Activated CD8-positive, alpha-beta T cell treated with anti-CD3 and anti-CD28 coated beads, Interleukin-2, amount 10 ng/mL, durations not matched to agents 7 days and 5 days (primary cell): ENCODE data around the gene CHKA. TPM values are rescaled to one million over a fixed set of nuclear protein-coding genes. Genes with fewer than 3 reads are reported as not detected.

ENCODE experiments used
- ATAC-seq: fragments of 150-1000 bp; cut with Tn5 transposase; one replicate; pipeline ENCODE4 v1.10.0; 2021; ENCODE audit warnings: moderate library complexity
- CTCF ChIA-PET: fragments of 350-600 bp; sonication (Branson Sonifier 250); formaldehyde crosslinking; loops from one replicate; lab custom pipeline; 2021; ENCODE audit warnings: antibody characterized with exemption; lab: Charles Lee
- POLR2A ChIA-PET: fragments of 350-600 bp; sonication (Branson Sonifier 250); formaldehyde crosslinking; loops from one replicate; lab custom pipeline; 2021; ENCODE audit warnings: antibody characterized with exemption; lab: Charles Lee
- DNase-seq: peaks from one replicate; pipeline ENCODE4 v3.0.0-alpha.2; 2020
- H3K27ac Mint-ChIP-seq: one replicate; pipeline ENCODE4 v1.8.0; 2021; ENCODE audit warnings: mild to moderate bottlenecking, mixed read lengths
- H3K27me3 Mint-ChIP-seq: one replicate; pipeline ENCODE4 v1.8.0; 2021; ENCODE audit warnings: low read depth, mixed read lengths
- H3K36me3 Mint-ChIP-seq: one replicate; pipeline ENCODE4 v1.8.0; 2021; ENCODE audit warnings: low read depth, mixed read lengths
- H3K4me1 Mint-ChIP-seq: one replicate; pipeline ENCODE4 v1.8.0; 2021; ENCODE audit warnings: low read depth, mixed read lengths
- H3K4me3 Mint-ChIP-seq: one replicate; pipeline ENCODE4 v1.8.0; 2021; ENCODE audit warnings: mild to moderate bottlenecking, mixed read lengths
- H3K9me3 Mint-ChIP-seq: one replicate; pipeline ENCODE4 v1.8.0; 2022; ENCODE audit warnings: mixed read lengths; ENCODE audit not compliant: insufficient read depth
- total RNA-seq, 2 experiments: library from RNA; stranded (reverse); gene quantifications; one replicate each; pipeline ENCODE4 v1.2.3, GENCODE V29; 2021

The CHKA gene
- total RNA-seq, result 10 to 100 TPM; 14.4 to 14.5 TPM

GRCh38 chr11:68121067-68121899 is at the start of gene CHKA:
CHKA (minus strand) TSS chr11:68121388; CDS start chr11:68121177, 211 bp downstream.
- POLR2A ChIA-PET, result interaction anchor here (0.5 kb wide), 1 partner anchor 15 kb away, joined by 3 read pairs; no protein-coding TSS in a partner anchor
- DNase-seq, result peak; percentile 87
- peaks cover 13% of the 10 kb centered on the region for H3K36me3 Mint-ChIP-seq
- no peaks in the 10 kb centered on the region for H3K27me3 Mint-ChIP-seq
- CTCF ChIA-PET, result no interaction called here
- H3K9me3 Mint-ChIP-seq, result no peaks in the 10 kb centered on the region
- ATAC-seq, result peak; percentile 87
- peak within 1 kb of the TSS; percentile 93 for H3K27ac Mint-ChIP-seq
- peak within 1 kb of the TSS; percentile 83 for H3K4me3 Mint-ChIP-seq
- peaks cover 35% of the 10 kb centered on the region for H3K4me1 Mint-ChIP-seq

GRCh38 chr11:68169442-68169841 is 48.3 kb upstream of the CHKA start:
- peaks cover under 1% of the 10 kb centered on the region for H3K4me1 Mint-ChIP-seq
- H3K27me3 Mint-ChIP-seq, result no peaks in the 10 kb centered on the region
- no peaks in the 10 kb centered on the region for H3K9me3 Mint-ChIP-seq

DNA sequence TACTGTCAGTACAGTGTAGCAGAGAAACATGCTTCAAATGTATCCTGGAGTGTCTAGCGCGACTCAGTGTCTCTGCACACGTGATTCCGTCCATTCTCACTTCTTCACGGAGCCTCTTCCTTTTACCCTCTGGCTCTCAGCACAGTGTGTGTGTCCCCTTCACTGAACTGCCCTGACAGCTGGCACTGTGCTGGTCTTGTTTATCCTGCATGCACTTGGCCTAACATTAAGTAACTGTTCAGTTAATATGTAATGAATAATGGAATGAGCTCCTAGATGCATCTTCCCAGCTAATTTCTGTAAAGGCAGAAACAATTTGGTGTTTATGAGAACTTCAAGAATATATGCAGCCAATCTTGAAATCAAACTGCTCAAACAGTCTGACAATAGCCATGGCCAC is 47.5 kb upstream of the CHKA start:
- CTCF ChIA-PET, result no interaction called here
- ATAC-seq, result no peak
- Mint-ChIP-seq H3K4me3 (no peak overlapping the region), H3K27ac (no peak overlapping the region), H3K9me3 (no peaks in the 10 kb centered on the region), H3K36me3 (peaks cover 30% of the 10 kb centered on the region), H3K4me1 (peaks cover 4% of the 10 kb centered on the region), H3K27me3 (no peaks in the 10 kb centered on the region)
- DNase-seq, result no peak
- POLR2A ChIA-PET, result no interaction called here

More at GRCh38 chr11:68169442-68169841, 48.3 kb upstream of the CHKA start:
- no peak overlapping the region for H3K27ac Mint-ChIP-seq
- ATAC-seq (no peak), DNase-seq (no peak)
- no peak overlapping the region for H3K4me3 Mint-ChIP-seq
- H3K36me3 Mint-ChIP-seq, result peaks cover 34% of the 10 kb centered on the region
- ChIA-PET CTCF (interaction anchor here (0.6 kb wide), 1 partner anchor 140 kb away, joined by 3 read pairs; no protein-coding TSS in a partner anchor), POLR2A (no interaction called here)

- no peaks in the 10 kb centered on the region for H3K9me3 Mint-ChIP-seq
- H3K4me3 Mint-ChIP-seq, result no peak overlapping the region
- peaks cover 24% of the 10 kb centered on the region for H3K36me3 Mint-ChIP-seq
- no peak for ATAC-seq
- DNase-seq, result no peak
- H3K27ac Mint-ChIP-seq, result no peak overlapping the region
- CTCF ChIA-PET, result interaction anchor here (0.7 kb wide), 1 partner anchor 37 kb away, joined by 3 read pairs; no protein-coding TSS in a partner anchor
- no peaks in the 10 kb centered on the region for H3K27me3 Mint-ChIP-seq
- POLR2A ChIA-PET, result no interaction called here
- peaks cover 4% of the 10 kb centered on the region for H3K4me1 Mint-ChIP-seq
Measured at GRCh38 chr11:68167474-68167873, 46.3 kb upstream of the CHKA start.

DNA sequence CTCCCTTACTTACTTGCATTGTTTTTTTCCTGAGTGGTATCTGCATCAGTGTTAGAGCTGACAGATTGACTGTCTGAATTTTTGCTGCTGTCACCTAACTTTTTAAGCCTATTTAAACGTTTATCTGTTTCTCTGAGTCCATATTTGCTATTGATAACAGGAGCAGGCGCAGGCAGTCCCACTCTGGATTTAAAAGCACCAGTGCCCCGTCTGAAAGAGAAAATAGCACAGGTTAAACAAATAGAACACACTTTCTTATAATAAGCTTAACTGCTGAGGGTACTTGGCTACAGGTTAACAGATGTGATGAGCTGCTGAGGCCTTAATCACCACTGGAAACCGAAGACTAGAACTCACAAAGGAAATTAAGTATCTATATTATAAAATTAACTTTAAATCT is 45.8 kb upstream of the CHKA start:
- CTCF ChIA-PET, result interaction anchor here (0.7 to 1.2 kb wide), 2 partner anchors 38 to 537 kb away, joined by 3 read pairs; partner anchors contain the start of gene NUDT8
- H3K36me3 Mint-ChIP-seq, result peaks cover 24% of the 10 kb centered on the region

GRCh38 chr11:68165601-68166000 is 44.4 kb upstream of the CHKA start:
- H3K27me3 Mint-ChIP-seq, result no peaks in the 10 kb centered on the region
- peaks cover 25% of the 10 kb centered on the region for H3K36me3 Mint-ChIP-seq
- no peak overlapping the region for H3K27ac Mint-ChIP-seq
- ATAC-seq, result no peak
- no peaks in the 10 kb centered on the region for H3K9me3 Mint-ChIP-seq
- ChIA-PET POLR2A (no interaction called here), CTCF (no interaction called here)
- H3K4me3 Mint-ChIP-seq, result no peak overlapping the region
- H3K4me1 Mint-ChIP-seq, result peaks cover 4% of the 10 kb centered on the region
- DNase-seq, result no peak

More for the DNA sequence above, 45.8 kb upstream of the CHKA start:
- H3K27me3 Mint-ChIP-seq, result no peaks in the 10 kb centered on the region
- H3K4me3 Mint-ChIP-seq, result no peak overlapping the region
- POLR2A ChIA-PET, result no interaction called here
- peaks cover 4% of the 10 kb centered on the region for H3K4me1 Mint-ChIP-seq
- H3K9me3 Mint-ChIP-seq, result no peaks in the 10 kb centered on the region
- no peak overlapping the region for H3K27ac Mint-ChIP-seq
- DNase-seq (no peak), ATAC-seq (no peak)

DNA sequence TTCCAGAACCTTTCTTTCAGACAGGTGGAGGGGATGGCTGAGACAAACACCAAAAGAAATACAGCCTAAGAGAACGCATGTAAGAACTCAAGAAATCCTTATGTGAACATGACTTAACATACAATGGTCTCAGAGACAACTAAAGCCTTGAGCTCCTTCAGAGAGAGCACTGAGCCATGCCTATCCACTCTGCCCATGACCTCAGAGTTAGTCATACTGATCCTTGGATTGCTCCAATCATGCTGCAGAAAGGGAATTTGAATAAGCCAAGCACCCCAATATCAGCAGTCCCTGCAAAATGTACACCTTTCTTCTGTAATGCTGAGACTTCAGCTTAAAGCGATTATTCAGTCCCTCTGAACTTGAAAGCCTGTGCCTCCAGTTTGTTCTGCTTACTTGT is 43.2 kb upstream of the CHKA start:
- ChIA-PET CTCF (no interaction called here), POLR2A (no interaction called here)
- Mint-ChIP-seq H3K27ac (no peak overlapping the region), H3K9me3 (no peaks in the 10 kb centered on the region), H3K36me3 (peaks cover 17% of the 10 kb centered on the region), H3K4me3 (no peak overlapping the region), H3K27me3 (no peaks in the 10 kb centered on the region), H3K4me1 (peaks cover 4% of the 10 kb centered on the region)
- DNase-seq (no peak), ATAC-seq (no peak)

DNA sequence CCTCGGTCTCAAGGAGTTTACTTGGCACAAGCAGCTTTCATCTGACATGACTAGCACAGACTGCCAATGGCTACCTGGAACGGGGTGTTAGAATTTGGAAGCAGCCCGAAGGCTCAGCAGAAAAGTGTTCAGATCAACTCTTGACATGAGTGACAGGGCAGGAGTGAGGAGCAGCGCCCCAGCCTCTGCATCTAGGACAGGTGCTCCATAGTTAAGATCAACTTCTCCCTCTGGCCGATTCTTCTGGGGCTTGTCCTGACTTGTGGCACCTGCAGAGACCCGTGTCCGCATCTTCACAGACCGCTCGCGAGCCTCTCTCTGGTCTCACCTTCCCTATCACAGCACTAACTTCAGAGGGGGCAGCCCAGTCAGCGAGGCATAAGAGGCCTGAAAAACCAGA is 42.5 kb upstream of the CHKA start:
- POLR2A ChIA-PET, result no interaction called here
- Mint-ChIP-seq H3K4me3 (no peak overlapping the region), H3K4me1 (peaks cover 4% of the 10 kb centered on the region), H3K27ac (no peak overlapping the region), H3K27me3 (no peaks in the 10 kb centered on the region), H3K9me3 (no peaks in the 10 kb centered on the region), H3K36me3 (peaks cover 14% of the 10 kb centered on the region)
- DNase-seq (no peak), ATAC-seq (no peak)
- CTCF ChIA-PET, result no interaction called here

DNA sequence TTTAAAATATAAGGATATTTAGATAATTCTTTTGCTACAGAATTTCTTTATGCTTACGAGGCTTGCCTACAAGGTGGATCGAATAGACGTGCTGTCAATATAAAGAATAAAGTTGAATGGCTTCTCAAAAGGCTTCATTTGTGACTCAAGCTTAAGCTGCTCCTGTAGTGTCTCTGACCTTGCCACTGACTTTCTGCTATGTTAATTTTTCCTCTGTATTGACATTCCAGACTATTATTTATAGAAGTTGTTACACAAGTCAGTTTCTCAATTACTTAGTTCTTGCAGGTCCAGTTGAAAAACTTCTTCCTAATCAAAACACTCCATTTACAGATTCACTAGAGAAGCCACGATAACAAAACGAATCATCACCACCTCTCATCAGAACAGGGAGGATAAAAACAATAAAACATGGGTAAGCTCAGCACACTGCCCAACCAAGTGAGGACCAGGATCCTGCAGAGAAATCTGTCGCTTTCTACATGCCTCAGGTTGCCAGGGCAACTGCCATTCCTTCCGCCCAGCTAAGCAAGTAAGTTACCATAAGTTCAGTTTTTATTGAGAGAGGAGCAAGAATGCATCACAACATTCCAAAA is 39.0 kb upstream of the CHKA start:
- no peak for DNase-seq
- ATAC-seq, result no peak
- Mint-ChIP-seq H3K4me1 (peaks cover 4% of the 10 kb centered on the region), H3K4me3 (no peak overlapping the region), H3K36me3 (peaks cover 8% of the 10 kb centered on the region), H3K27me3 (no peaks in the 10 kb centered on the region), H3K9me3 (no peaks in the 10 kb centered on the region), H3K27ac (no peak overlapping the region)
- POLR2A ChIA-PET, result no interaction called here
- CTCF ChIA-PET, result no interaction called here

DNA sequence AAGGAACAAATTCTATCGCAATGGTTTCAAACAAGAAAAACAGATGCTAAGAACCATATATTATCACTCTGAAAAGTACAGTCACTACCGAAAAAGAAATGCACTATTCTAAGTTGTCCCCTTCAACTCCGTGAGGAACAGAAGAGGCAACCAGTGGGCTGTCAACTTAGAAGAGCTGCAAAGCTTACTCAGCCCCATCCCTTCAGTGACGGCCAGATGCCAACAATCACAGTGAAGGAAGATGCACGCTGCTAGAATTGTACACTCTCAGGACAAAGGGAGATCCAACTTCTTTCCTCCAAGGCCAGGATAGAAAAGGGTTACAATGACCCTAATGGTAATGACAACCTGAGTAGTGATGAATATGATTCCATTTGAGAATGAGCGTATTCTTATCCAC is 38.5 kb upstream of the CHKA start:
- ChIA-PET POLR2A (no interaction called here), CTCF (interaction anchor here (1.6 kb wide), 1 partner anchor 15 kb away, joined by 4 read pairs; no protein-coding TSS in a partner anchor)
- H3K27me3 Mint-ChIP-seq, result no peaks in the 10 kb centered on the region
- peaks cover 4% of the 10 kb centered on the region for H3K4me1 Mint-ChIP-seq
- DNase-seq (no peak), ATAC-seq (no peak)
- H3K9me3 Mint-ChIP-seq, result no peaks in the 10 kb centered on the region
- no peak overlapping the region for H3K27ac Mint-ChIP-seq
- peaks cover 8% of the 10 kb centered on the region for H3K36me3 Mint-ChIP-seq
- no peak overlapping the region for H3K4me3 Mint-ChIP-seq

- H3K4me1 Mint-ChIP-seq, result peaks cover 1% of the 10 kb centered on the region
- DNase-seq (no peak), ATAC-seq (no peak)
- H3K36me3 Mint-ChIP-seq, result peaks cover 8% of the 10 kb centered on the region
- ChIA-PET CTCF (interaction anchor here (1.6 kb wide), 1 partner anchor 14 kb away, joined by 4 read pairs; no protein-coding TSS in a partner anchor), POLR2A (no interaction called here)
- H3K27me3 Mint-ChIP-seq, result no peaks in the 10 kb centered on the region
- no peaks in the 10 kb centered on the region for H3K9me3 Mint-ChIP-seq
- H3K27ac Mint-ChIP-seq, result no peak overlapping the region
- no peak overlapping the region for H3K4me3 Mint-ChIP-seq
Measured at GRCh38 chr11:68159161-68159560, 38.0 kb upstream of the CHKA start.

DNA sequence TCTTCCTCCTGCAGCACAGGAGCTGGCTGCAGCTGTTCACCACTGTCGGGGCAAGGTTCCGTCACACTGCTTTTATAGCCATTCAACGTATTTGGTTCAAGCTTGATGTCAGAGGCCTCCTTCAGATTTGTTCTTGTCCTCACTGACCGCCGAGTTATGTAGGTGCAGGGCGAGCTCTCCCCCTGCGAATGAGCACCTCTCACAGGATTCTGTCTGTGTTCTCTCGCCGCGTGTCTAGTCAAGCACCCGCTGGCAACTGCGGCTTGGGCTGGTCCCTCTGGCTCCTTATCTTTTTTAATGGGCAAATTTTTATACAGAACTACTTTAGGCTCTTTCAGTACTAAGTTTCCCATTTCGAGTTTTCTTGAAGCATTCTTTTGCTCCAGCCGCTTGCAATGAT is 37.4 kb upstream of the CHKA start:
- Mint-ChIP-seq H3K27me3 (no peaks in the 10 kb centered on the region), H3K36me3 (peaks cover 8% of the 10 kb centered on the region), H3K9me3 (no peaks in the 10 kb centered on the region), H3K27ac (no peak overlapping the region), H3K4me1 (no peaks in the 10 kb centered on the region), H3K4me3 (no peak overlapping the region)
- ChIA-PET CTCF (interaction anchor here (1.6 kb wide), 1 partner anchor 14 kb away, joined by 4 read pairs; no protein-coding TSS in a partner anchor), POLR2A (no interaction called here)
- DNase-seq, result no peak
- no peak for ATAC-seq
